Gastrocnemius medialis (tissue), 4 donors: ENCODE results near the gene AARSD1.

Source experiments
- CTCF ChIP-seq, 5 experiments: fragments of 450-650 bp in 3 of 5; fragments of 200-600 bp in 2 of 5; sonication (generic) in 2 of 5; IDR thresholded peaks in 4 of 5; conservative IDR thresholded peaks in 1 of 5; 1 replicate in 4 of 5; 2 replicates in 1 of 5; pipeline ENCODE4 v1.5.1; 2016 to 2019; ENCODE audit warnings: antibody characterized with exemption in 5 of 5, mild to moderate bottlenecking in 3 of 5, moderate library complexity in 3 of 5
- POLR2A ChIP-seq, 2 donors: fragments of 450-650 bp; IDR thresholded peaks; one replicate each; pipeline ENCODE4 v1.6.1; 2017; ENCODE audit warnings: antibody characterized with exemption in 2 of 2, mild to moderate bottlenecking in 2 of 2, moderate library complexity in 2 of 2

- no peak for TF ChIP-seq CTCF (IDR thresholded peaks at IDR 0.05 in 4 of 5, conservative IDR thresholded peaks at IDR 0.05 in 1 of 5)
- TF ChIP-seq POLR2A (IDR thresholded peaks at IDR 0.05) = peak in 1 of 2 donors; percentile 9
These were observed 46.5 kb upstream of the AARSD1 start for GRCh38 chr17:43010667-43011308.
